K562 (cell line): ENCODE measurements around the gene MARK2. TPM values are rescaled to one million over a fixed set of nuclear protein-coding genes. Genes with fewer than 3 reads are reported as not detected.

ENCODE experiments used
- ATAC-seq: fragments of 200-7000 bp; cut with Tn5 transposase; 3 replicates; pipeline ENCODE4 v1.9.1; 2020; ENCODE audit warnings: moderate library complexity
- BruUV-seq: library from RNA; stranded (reverse); fragments of 400-500 nt; replicated peaks from 2 replicates; lab custom pipeline; 2021; lab: Mats Ljungman, UMichigan
- CTCF ChIA-PET: fragments of 300-600 bp; formaldehyde crosslinking; extraction: SDS; loops from one replicate; lab custom pipeline; 2021; ENCODE audit warnings: low intra/inter-chr PET ratio; lab: Yijun Ruan, JAX
- POLR2A ChIA-PET: fragments of 300-600, 350-650 bp; sonication (Branson Sonifier 250); formaldehyde crosslinking; extraction: SDS; loops from one replicate; lab custom pipeline; 2021; ENCODE audit warnings: antibody characterized with exemption, inconsistent platforms; lab: Yijun Ruan, JAX
- DNase-seq, 4 experiments: peaks; one replicate each; pipeline versions ENCODE4 v3.0.0 to v3.0.0-alpha.2; 2011 to 2018; ENCODE audit warnings: low spot score in 3 of 4, mixed read lengths in 3 of 4; ENCODE audit errors: extremely low read depth in 1 of 4
- FAIRE-seq: peaks from 2 replicates; lab custom pipeline; 2011; peaks lifted over from hg19 to GRCh38; lab: Jason Lieb, UNC
- H2AFZ ChIP-seq: 2 replicates; pipeline ENCODE4 v1.6.0; 2011; ENCODE audit warnings: low read depth, low read length, control low read depth, inconsistent platforms
- H3K27ac ChIP-seq: fragments of 200-600 bp; 3 replicates; pipeline ENCODE4 v1.8.0; 2011; ENCODE audit warnings: low read depth, mild to moderate bottlenecking, control low read depth, inconsistent platforms, low read length, moderate library complexity, mixed read lengths; ENCODE audit errors: extremely low read depth
- H3K27me3 ChIP-seq, 2 experiments: fragments of 300-600 bp in 1 of 2; 2 replicates in 1 of 2; 3 replicates in 1 of 2; pipeline versions ENCODE4 v1.6.0 to v1.8.0; 2011; ENCODE audit warnings: inconsistent platforms in 2 of 2, low read length in 2 of 2, mild to moderate bottlenecking in 1 of 2, mixed read lengths in 1 of 2, moderate library complexity in 1 of 2; ENCODE audit not compliant: control insufficient read depth in 2 of 2, insufficient read depth in 2 of 2
- H3K36me3 ChIP-seq: fragments of 300-600 bp; 3 replicates; pipeline ENCODE4 v1.8.0; 2011; ENCODE audit warnings: mild to moderate bottlenecking, low read length, inconsistent platforms; ENCODE audit not compliant: control insufficient read depth, insufficient read depth
- H3K4me1 ChIP-seq, 2 experiments: fragments of 200-600 bp in 1 of 2; replicated peaks in 1 of 2; 2 replicates in 1 of 2; 3 replicates in 1 of 2; pipeline versions ENCODE4 v1.5.1 to v1.8.0; 2011; ENCODE audit warnings: inconsistent platforms in 2 of 2, low read length in 2 of 2, mild to moderate bottlenecking in 1 of 2, mixed read lengths in 1 of 2, moderate library complexity in 1 of 2; ENCODE audit not compliant: control insufficient read depth in 2 of 2, insufficient read depth in 2 of 2
- H3K4me2 ChIP-seq: 2 replicates; pipeline ENCODE4 v1.6.1; 2011; ENCODE audit warnings: low read length, control low read depth, inconsistent platforms, mixed read lengths; ENCODE audit not compliant: insufficient read depth
- H3K4me3 ChIP-seq: fragments of 200-600 bp; sonication (generic), shearing (Covaris generic); 2 replicates; pipeline ENCODE4 v1.5.1; 2016; ENCODE audit warnings: control low read depth, inconsistent platforms
- H3K79me2 ChIP-seq: fragments of 200-600 bp; 3 replicates; pipeline ENCODE4 v1.8.0; 2011; ENCODE audit warnings: low read length, inconsistent platforms; ENCODE audit not compliant: control insufficient read depth, insufficient read depth
- H3K9ac ChIP-seq, 2 experiments: 2 replicates each; pipeline versions ENCODE4 v1.6.0 to v1.6.1; 2011; ENCODE audit warnings: low read depth in 2 of 2, low read length in 2 of 2, control low read depth in 1 of 2, inconsistent platforms in 1 of 2, mild to moderate bottlenecking in 1 of 2, mixed read lengths in 1 of 2; ENCODE audit not compliant: insufficient read depth in 1 of 2
- H3K9me1 ChIP-seq: one replicate; pipeline ENCODE4 v1.6.0; 2011; ENCODE audit warnings: inconsistent platforms, mild to moderate bottlenecking, low read length, moderate library complexity; ENCODE audit not compliant: control insufficient read depth, insufficient read depth
- H3K9me3 ChIP-seq: replicated peaks from 2 replicates; pipeline ENCODE4 v1.5.1; 2011; ENCODE audit warnings: low read depth, low read length, inconsistent platforms; ENCODE audit not compliant: control insufficient read depth, insufficient read depth
- H4K20me1 ChIP-seq: replicated peaks from 2 replicates; pipeline ENCODE4 v1.6.1; 2011; ENCODE audit warnings: low read length, inconsistent platforms, mixed read lengths; ENCODE audit not compliant: control insufficient read depth, insufficient read depth
- CHCHD3 ChIP-seq: fragments of 250-450 bp; sonication (Bioruptor Pico); IDR thresholded peaks from 2 replicates; pipeline ENCODE4 v2.1.2; 2022; ENCODE audit warnings: mild to moderate bottlenecking
- JUNB ChIP-seq: fragments of 450-650 bp; formaldehyde crosslinking; conservative IDR thresholded peaks from 2 replicates; pipeline ENCODE4 v1.4.0; 2020; ENCODE audit warnings: mild to moderate bottlenecking
- MLLT1 ChIP-seq, 2 experiments: fragments of 450-650 bp; IDR thresholded peaks; 2 replicates each; pipeline ENCODE4 v1.6.1; 2016
- MTA3 ChIP-seq: fragments of 450-650 bp; formaldehyde crosslinking; IDR thresholded peaks from 2 replicates; pipeline ENCODE4 v1.6.1; 2017; ENCODE audit warnings: mild to moderate bottlenecking, borderline replicate concordance
- RAD51 ChIP-seq: fragments of 450-650 bp; IDR thresholded peaks from 2 replicates; pipeline ENCODE4 v1.7.1; 2016; ENCODE audit warnings: low read depth, mild to moderate bottlenecking, borderline replicate concordance
- TEAD4 ChIP-seq, 2 experiments: sonication (generic) in 1 of 2; formaldehyde crosslinking in 1 of 2; IDR thresholded peaks; 2 replicates each; pipeline versions ENCODE4 v1.6.1 to v1.8.0; 2012 to 2022; ENCODE audit warnings: borderline replicate concordance in 1 of 2, inconsistent platforms in 1 of 2, low read length in 1 of 2, mild to moderate bottlenecking in 1 of 2, missing genetic modification reagents in 1 of 2
- ZBTB11 ChIP-seq, 3 experiments: fragments of 200-800 bp in 1 of 3; fragments of 250-450 bp in 1 of 3; fragments of 450-650 bp in 1 of 3; sonication (Bioruptor Pico) in 1 of 3; sonication (Bioruptor generic) in 1 of 3; formaldehyde crosslinking in 1 of 3; IDR thresholded peaks; 2 replicates each; pipeline versions ENCODE4 v1.6.1 to v1.8.0; 2016 to 2022; ENCODE audit warnings: mild to moderate bottlenecking in 2 of 3, missing genetic modification characterization in 2 of 3, missing compliant biosample characterization in 1 of 3, moderate library complexity in 1 of 3
- ZNF175 ChIP-seq: fragments of 200-800 bp; sonication (Bioruptor generic); IDR thresholded peaks from 2 replicates; pipeline ENCODE4 v1.6.1; 2016; ENCODE audit warnings: low read depth, mild to moderate bottlenecking, missing genetic modification characterization, missing compliant biosample characterization
- ZNF507 ChIP-seq: conservative IDR thresholded peaks from 2 replicates; pipeline ENCODE4 v1.6.1; 2017; ENCODE audit warnings: missing genetic modification characterization, missing compliant biosample characterization
- ZNF609 ChIP-seq: sonication (generic); formaldehyde crosslinking; IDR thresholded peaks from 2 replicates; pipeline ENCODE4 v1.8.1; 2023; ENCODE audit warnings: missing genetic modification reagents, mild to moderate bottlenecking, borderline replicate concordance
- WGBS: fragments of 100-300 bp; shearing (Covaris generic); methylation state at CpG from one replicate; pipeline ENCODE4 v1.1.6; 2016; ENCODE audit warnings: low coverage, mixed read lengths; ENCODE audit not compliant: insufficient coverage; ENCODE audit errors: missing lambda C conversion rate; 5-methylcytosine and 5-hydroxymethylcytosine counted together
- in situ Hi-C: fragments of 300-500 bp; cut with MboI; formaldehyde crosslinking; loops from 4 replicates; pipeline ENCODE4 v1.15.0; 2018; ENCODE audit warnings: inconsistent platforms, mixed read lengths
- intact Hi-C: fragments of 100-400 bp; cut with micrococcal nuclease; formaldehyde crosslinking; loops from 2 replicates; pipeline ENCODE4 v1.14.2; 2022
- polyA plus RNA-seq, 8 experiments: library from polyadenylated mRNA; depleted of rRNA in 4 of 8; stranded (reverse) in 5 of 8; unstranded in 3 of 8; fragments of >200 nt; fragmentation: Nextera tagmentation in 2 of 8; fragmentation: Illumina TruSeq in 1 of 8; extraction: Ambion mirVana in 2 of 8; extraction: Trizol in 1 of 8; gene quantifications; 2 replicates each; pipeline versions ENCODE4 v1.2.1 to v1.2.3, GENCODE V29; 2011 to 2014; ENCODE audit warnings: inconsistent platforms in 1 of 8, missing spikeins in 1 of 8
- total RNA-seq, 7 experiments: library from RNA; depleted of rRNA in 6 of 7; stranded (reverse); fragments of >200 nt in 6 of 7; fragmentation: Illumina TruSeq in 2 of 7; extraction: Trizol in 2 of 7; gene quantifications; 2 replicates each; pipeline versions ENCODE4 v1.2.1 to v1.2.3, GENCODE V29; 2011 to 2021; ENCODE audit warnings: low replicate concordance in 1 of 7

MARK2 gene
- total and polyA plus RNA-seq, 9 of the 15 experiments (the other 6 are each of a cell fraction or from before 2014, with no cell fraction given): 0.32 to 43.5 (median 15.1) TPM

- TF ChIP-seq ZNF507 (tag) (no peak), MLLT1 (IDR thresholded peaks at IDR 0.05) (no peak), JUNB (CRISPR knock-in tag) (no peak), CHCHD3 (CRISPR knock-in tag) (no peak), ZBTB11 (CRISPR knock-in tag; IDR thresholded peaks at IDR 0.05) (no peak), RAD51 (no peak), TEAD4 (IDR thresholded peaks at IDR 0.05; ENCODE audit: low read length) (no peak), TEAD4 (CRISPR knock-in tag; IDR thresholded peaks at IDR 0.05; ENCODE audit: borderline replicate concordance) (no peak), MTA3 (no peak), ZNF609 (CRISPR knock-in tag) (no peak), ZNF175 (CRISPR knock-in tag) (no peak)
- Histone ChIP-seq H3K4me1 (peaks cover 25 to 38% of the 10 kb centered on the region in 2 experiments), H3K36me3 (peaks cover 36% of the 10 kb centered on the region; the same call in 2 of the 3 replicates), H3K27ac (no peak overlapping the region), H3K9me1 (no peaks in the 10 kb centered on the region), H3K4me2 (no peak overlapping the region), H3K9ac (peak overlapping the region in 1 of 2 experiments; percentile 39; a peak in 1 of 4 replicates), H4K20me1 (peaks cover 7% of the 10 kb centered on the region; the same call in 1 of the 2 replicates), H3K79me2 (peaks cover 83% of the 10 kb centered on the region), H3K27me3 (no peaks in the 10 kb centered on the region), H3K4me3 (no peak overlapping the region), H3K9me3 (no peaks in the 10 kb centered on the region), H2AFZ (no peak overlapping the region)
- no peak for ATAC-seq
- FAIRE-seq: no peak
- ChIA-PET POLR2A (interaction anchor here (1.1 kb wide), 1 partner anchor 92 kb away, joined by 4 read pairs; no protein-coding TSS in a partner anchor), CTCF (no interaction called here)
- intact Hi-C loops: no loop called here
- WGBS: 85% methylated on average over 8 of the region's 8 CpGs
- DNase-seq: no peak
- no TSS peak for BruUV-seq
- in situ Hi-C loops: no loop called here
These were observed 30.8 kb downstream of the MARK2 start for GRCh38 chr11:63869683-63870082.
